Keratinocyte (primary cell): ENCODE results near the gene GTF2IRD1. TPM values are rescaled to one million over a fixed set of nuclear protein-coding genes. Genes with fewer than 3 reads are reported as not detected.

Experiments used
- DNase-seq: peaks from one replicate; pipeline ENCODE4 v3.0.0-alpha.2; 2011; ENCODE audit warnings: low read depth, missing footprints, low spot score
- FAIRE-seq: peaks from 2 replicates; lab custom pipeline; 2011; peaks lifted over from hg19 to GRCh38; lab: Jason Lieb, UNC
- H2AFZ ChIP-seq: 2 replicates; pipeline ENCODE4 v1.6.0; 2012; ENCODE audit warnings: low read length, control low read depth, inconsistent platforms; ENCODE audit not compliant: control insufficient read depth
- H3K27ac ChIP-seq: 2 replicates; pipeline ENCODE4 v1.5.1; 2011; ENCODE audit warnings: low read length; ENCODE audit not compliant: control insufficient read depth, insufficient read depth
- H3K27me3 ChIP-seq: 3 replicates; pipeline ENCODE4 v1.6.0; 2011; ENCODE audit warnings: low read length; ENCODE audit not compliant: control insufficient read depth, insufficient read depth; ENCODE audit errors: extremely low read depth
- H3K36me3 ChIP-seq, 2 experiments: 2 replicates in 1 of 2; 3 replicates in 1 of 2; pipeline ENCODE4 v1.5.1; 2011; ENCODE audit warnings: low read length in 2 of 2, mild to moderate bottlenecking in 1 of 2; ENCODE audit not compliant: control insufficient read depth in 2 of 2, insufficient read depth in 2 of 2; ENCODE audit errors: extremely low read depth in 1 of 2
- H3K4me1 ChIP-seq: 3 replicates; pipeline ENCODE4 v1.5.1; 2011; ENCODE audit warnings: low read length; ENCODE audit not compliant: control insufficient read depth, insufficient read depth; ENCODE audit errors: extremely low read depth
- H3K4me2 ChIP-seq: 3 replicates; pipeline ENCODE4 v1.6.0; 2011; ENCODE audit warnings: low read depth, low read length; ENCODE audit not compliant: control insufficient read depth, insufficient read depth; ENCODE audit errors: extremely low read depth
- H3K4me3 ChIP-seq, 3 experiments: fragments of 200-600 bp in 1 of 3; sonication (generic) in 1 of 3; 2 replicates in 2 of 3; 3 replicates in 1 of 3; pipeline ENCODE4 v1.5.1; 2011 to 2016; ENCODE audit warnings: low read length in 3 of 3, mild to moderate bottlenecking in 3 of 3, control low read depth in 2 of 3, inconsistent platforms in 1 of 3, low read depth in 1 of 3, mixed read lengths in 1 of 3, mixed run types in 1 of 3, moderate library complexity in 1 of 3; ENCODE audit not compliant: control insufficient read depth in 2 of 3, insufficient read depth in 2 of 3; ENCODE audit errors: extremely low read depth in 1 of 3
- H3K79me2 ChIP-seq: 2 replicates; pipeline ENCODE4 v1.6.0; 2012; ENCODE audit warnings: low read length; ENCODE audit not compliant: control insufficient read depth, insufficient read depth
- H3K9ac ChIP-seq: 3 replicates; pipeline ENCODE4 v1.6.0; 2011; ENCODE audit warnings: low read length; ENCODE audit not compliant: control insufficient read depth, insufficient read depth; ENCODE audit errors: extremely low read depth
- H3K9me1 ChIP-seq: 3 replicates; pipeline ENCODE4 v1.6.0; 2011; ENCODE audit warnings: low read length; ENCODE audit not compliant: control insufficient read depth, insufficient read depth; ENCODE audit errors: extremely low read depth
- H3K9me3 ChIP-seq: 2 replicates; pipeline ENCODE4 v1.5.1; 2012; ENCODE audit warnings: low read depth, low read length; ENCODE audit not compliant: control insufficient read depth
- H4K20me1 ChIP-seq: 3 replicates; pipeline ENCODE4 v1.6.0; 2011; ENCODE audit warnings: low read length; ENCODE audit not compliant: control insufficient read depth, insufficient read depth; ENCODE audit errors: extremely low read depth
- EZH2 ChIP-seq: IDR thresholded peaks from one replicate; pipeline ENCODE4 v1.6.1; 2012; ENCODE audit warnings: inconsistent platforms, mild to moderate bottlenecking, low read length, moderate library complexity
- dilution Hi-C: fragments of 300-500 bp; cut with MboI; formaldehyde crosslinking; loops from one replicate; pipeline ENCODE4 v1.7.0; 2020; ENCODE audit warnings: low sequenced_read_pairs; ENCODE audit not compliant: extremely low pct_ligation_motif_present
- polyA plus RNA-seq, 5 experiments: library from polyadenylated mRNA; depleted of rRNA in 3 of 5; stranded (reverse) in 3 of 5; stranded (forward) in 1 of 5; unstranded in 1 of 5; fragments of >200 nt; gene quantifications; 1 replicate in 1 of 5; 2 replicates in 3 of 5; 3 replicates in 1 of 5; pipeline versions ENCODE4 v1.2.1 to v1.2.3, GENCODE V29; 2011 to 2012; ENCODE audit warnings: missing spikeins in 2 of 5, low read depth in 1 of 5, low replicate concordance in 1 of 5
- TF ChIP-seq, protein P1 (sequence below), 3 experiments: IDR thresholded peaks in 1 of 3; conservative IDR thresholded peaks in 1 of 3; optimal IDR thresholded peaks in 1 of 3; 2 replicates in 2 of 3; 3 replicates in 1 of 3; pipeline versions ENCODE3 to v1.5.1; 2011; ENCODE audit warnings: low read length in 3 of 3, mild to moderate bottlenecking in 3 of 3, moderate library complexity in 2 of 3, control low read depth in 1 of 3, inconsistent platforms in 1 of 3; ENCODE audit not compliant: insufficient read depth in 2 of 3; ENCODE audit errors: extremely low read depth in 1 of 3

The GTF2IRD1 gene
- polyA plus RNA-seq, 1 donor (not counting 4 experiments of a cell fraction or from before 2014, with no cell fraction given) = 19.4 TPM

DNA sequence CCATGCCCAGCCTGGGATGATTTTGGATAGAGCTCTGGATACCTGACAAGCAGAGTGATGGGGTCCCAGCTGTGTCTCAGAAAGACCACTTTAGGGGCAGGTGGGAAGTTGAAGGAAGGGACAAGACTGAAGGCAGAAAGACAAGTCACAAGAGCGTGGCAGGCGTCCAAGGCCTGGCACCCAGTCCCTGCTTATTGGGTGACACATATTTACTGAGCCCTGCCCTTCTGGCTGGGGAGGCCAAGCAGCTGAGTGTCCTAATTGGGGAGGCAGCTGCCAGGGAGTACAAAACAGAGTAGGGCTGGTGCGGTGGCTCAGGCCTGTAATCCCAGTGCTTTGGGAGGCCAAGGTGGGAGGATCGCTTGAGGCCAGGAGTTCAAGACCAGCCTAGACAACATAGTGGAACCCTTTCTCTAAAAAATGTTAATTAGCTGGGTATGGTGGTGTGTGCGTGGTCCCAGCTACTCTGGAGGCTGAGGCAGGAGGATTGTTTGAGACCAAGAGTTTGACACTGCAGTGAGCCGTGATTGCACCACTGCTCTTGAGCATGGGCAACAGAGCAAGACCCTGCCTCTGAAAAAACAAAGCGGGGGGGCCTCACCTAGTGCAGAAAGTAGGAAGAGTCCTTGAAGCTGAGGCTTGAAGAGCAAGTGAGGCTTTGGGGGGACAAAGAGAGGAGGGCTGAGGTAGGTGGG lies 150.8 kb downstream of the GTF2IRD1 start:
- no peak overlapping the region for H2AFZ ChIP-seq
- FAIRE-seq = no peak
- dilution Hi-C loops = no loop called here
- H3K4me1 ChIP-seq = peaks cover 14% of the 10 kb centered on the region
- no peaks in the 10 kb centered on the region for H4K20me1 ChIP-seq
- H3K9me1 ChIP-seq = no peaks in the 10 kb centered on the region
- no peaks in the 10 kb centered on the region for H3K79me2 ChIP-seq
- no peak overlapping the region for H3K27ac ChIP-seq
- no peak overlapping the region for H3K4me2 ChIP-seq
- TF ChIP-seq, protein P1, sequence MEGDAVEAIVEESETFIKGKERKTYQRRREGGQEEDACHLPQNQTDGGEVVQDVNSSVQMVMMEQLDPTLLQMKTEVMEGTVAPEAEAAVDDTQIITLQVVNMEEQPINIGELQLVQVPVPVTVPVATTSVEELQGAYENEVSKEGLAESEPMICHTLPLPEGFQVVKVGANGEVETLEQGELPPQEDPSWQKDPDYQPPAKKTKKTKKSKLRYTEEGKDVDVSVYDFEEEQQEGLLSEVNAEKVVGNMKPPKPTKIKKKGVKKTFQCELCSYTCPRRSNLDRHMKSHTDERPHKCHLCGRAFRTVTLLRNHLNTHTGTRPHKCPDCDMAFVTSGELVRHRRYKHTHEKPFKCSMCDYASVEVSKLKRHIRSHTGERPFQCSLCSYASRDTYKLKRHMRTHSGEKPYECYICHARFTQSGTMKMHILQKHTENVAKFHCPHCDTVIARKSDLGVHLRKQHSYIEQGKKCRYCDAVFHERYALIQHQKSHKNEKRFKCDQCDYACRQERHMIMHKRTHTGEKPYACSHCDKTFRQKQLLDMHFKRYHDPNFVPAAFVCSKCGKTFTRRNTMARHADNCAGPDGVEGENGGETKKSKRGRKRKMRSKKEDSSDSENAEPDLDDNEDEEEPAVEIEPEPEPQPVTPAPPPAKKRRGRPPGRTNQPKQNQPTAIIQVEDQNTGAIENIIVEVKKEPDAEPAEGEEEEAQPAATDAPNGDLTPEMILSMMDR (optimal IDR thresholded peaks at IDR 0.05 in 1 of 3, IDR thresholded peaks at IDR 0.05 in 1 of 3, conservative IDR thresholded peaks at IDR 0.05 in 1 of 3; ENCODE audit: extremely low read depth in 1 of 3, insufficient read depth in 2 of 3, low read length in 3 of 3) = no peak
- no peak for TF ChIP-seq EZH2
- H3K9me3 ChIP-seq = no peaks in the 10 kb centered on the region
- no peak for DNase-seq
- no peak overlapping the region for H3K4me3 ChIP-seq
- no peaks in the 10 kb centered on the region for H3K27me3 ChIP-seq
- peaks cover 5 to 6% of the 10 kb centered on the region in 2 experiments for H3K36me3 ChIP-seq
- H3K9ac ChIP-seq = no peak overlapping the region

DNA sequence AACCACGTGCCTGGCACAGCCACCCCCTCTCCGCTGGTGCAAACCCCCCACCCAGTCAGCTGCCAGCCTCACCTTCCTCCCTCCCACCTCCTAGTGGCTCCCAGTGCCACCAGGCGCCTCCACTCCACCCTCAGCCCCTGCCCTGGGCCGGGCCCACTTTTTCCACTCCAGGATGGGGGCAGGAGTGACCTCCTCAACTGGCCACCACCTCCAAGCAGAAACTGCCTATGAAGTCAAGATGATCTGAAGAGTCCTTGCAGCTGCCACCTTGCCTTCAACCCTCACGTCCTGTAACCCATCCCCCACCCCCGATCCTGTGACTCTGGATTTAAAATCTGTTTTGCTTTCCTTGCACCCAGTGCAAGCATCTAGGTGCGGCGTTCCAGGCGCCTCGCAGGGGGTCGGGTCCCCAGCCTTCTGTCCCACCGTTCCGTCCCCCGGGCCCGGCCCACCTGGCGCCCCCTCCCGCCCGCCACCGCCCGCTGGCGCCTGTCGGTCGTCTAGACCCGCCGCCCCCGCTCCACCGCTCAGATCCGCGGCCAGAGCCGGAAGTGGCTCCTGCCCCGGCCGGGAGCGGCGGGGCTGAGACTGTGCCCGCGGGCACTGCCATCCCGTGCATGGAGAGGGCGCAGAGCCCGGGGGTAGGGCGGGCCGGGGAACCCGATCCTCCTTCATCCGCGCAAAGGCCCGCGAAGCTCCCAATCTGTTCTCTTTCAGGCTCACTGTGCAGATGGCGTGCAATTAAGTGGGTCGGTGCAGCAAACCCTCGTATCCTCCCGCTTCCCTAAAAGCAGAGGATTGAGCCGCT lies 152.6 kb downstream of the GTF2IRD1 start:
- H3K36me3 ChIP-seq = peaks cover 3% of the 10 kb centered on the region in 2 experiments
- FAIRE-seq = no peak
- no peaks in the 10 kb centered on the region for H3K27me3 ChIP-seq
- H3K79me2 ChIP-seq = no peaks in the 10 kb centered on the region
- H3K4me2 ChIP-seq = peak overlapping the region; percentile 49
- peak overlapping the region; percentile 20 for H2AFZ ChIP-seq
- no peak overlapping the region for H3K27ac ChIP-seq
- H3K4me1 ChIP-seq = peaks cover 14% of the 10 kb centered on the region
- peak overlapping the region in 1 of 3 experiments; percentile 11 for H3K4me3 ChIP-seq
- dilution Hi-C loops = no loop called here
- no peaks in the 10 kb centered on the region for H4K20me1 ChIP-seq
- no peaks in the 10 kb centered on the region for H3K9me3 ChIP-seq
- H3K9ac ChIP-seq = no peak overlapping the region
- no peak for TF ChIP-seq EZH2
- TF ChIP-seq, protein P1 (optimal IDR thresholded peaks at IDR 0.05 in 1 of 3, IDR thresholded peaks at IDR 0.05 in 1 of 3, conservative IDR thresholded peaks at IDR 0.05 in 1 of 3; ENCODE audit: extremely low read depth in 1 of 3, insufficient read depth in 2 of 3, low read length in 3 of 3) = no peak
- no peak for DNase-seq
- H3K9me1 ChIP-seq = no peaks in the 10 kb centered on the region
